HG02588 (cell line): ENCODE measurements around the gene FBN1.

Source experiments
- ATAC-seq: cut with Tn5 transposase; IDR thresholded peaks from one replicate; pipeline ENCODE4 v1.9.1; 2021; ENCODE audit warnings: mild to moderate bottlenecking, moderate library complexity; ENCODE audit not compliant: unreplicated experiment

FBN1 gene

GRCh38 chr15:48380198-48380597 lies 265.3 kb downstream of the FBN1 start:
- ATAC-seq = no peak

- ATAC-seq = no peak
Measured at GRCh38 chr15:48375767-48376166, 269.7 kb downstream of the FBN1 start.

- ATAC-seq = no peak
Measured at GRCh38 chr15:48374472-48374871, 271.0 kb downstream of the FBN1 start.

GRCh38 chr15:48373821-48374451 lies 271.6 kb downstream of the FBN1 start:
- ATAC-seq = no peak

- no peak for ATAC-seq
Measured at GRCh38 chr15:48371961-48372360, 273.5 kb downstream of the FBN1 start.

- ATAC-seq = no peak
Measured at GRCh38 chr15:48371550-48371949, 274.0 kb downstream of the FBN1 start.

GRCh38 chr15:48370460-48370859 lies 275.0 kb downstream of the FBN1 start:
- no peak for ATAC-seq

- ATAC-seq = no peak
Measured at GRCh38 chr15:48367483-48367882, 278.0 kb downstream of the FBN1 start.

- ATAC-seq = no peak
Measured at GRCh38 chr15:48366584-48367312, 278.8 kb downstream of the FBN1 start.

GRCh38 chr15:48365575-48365974 lies 279.9 kb downstream of the FBN1 start:
- ATAC-seq = no peak

GRCh38 chr15:48363474-48363873 lies 282.0 kb downstream of the FBN1 start:
- ATAC-seq = no peak

- ATAC-seq = no peak
Measured at GRCh38 chr15:48361685-48362084, 283.8 kb downstream of the FBN1 start.

GRCh38 chr15:48360841-48361240 lies 284.7 kb downstream of the FBN1 start:
- no peak for ATAC-seq
